B cell (primary cell): ENCODE results near the gene CCNB1IP1. TPM values are rescaled to one million over a fixed set of nuclear protein-coding genes. Genes with fewer than 3 reads are reported as not detected.

Source experiments
- ATAC-seq: fragments of 200-7000 bp; cut with Tn5 transposase; one replicate; pipeline ENCODE4 v1.10.0; 2021; ENCODE audit warnings: low read depth, mild to moderate bottlenecking, moderate number of reproducible peaks, moderate library complexity
- CTCF ChIA-PET: fragments of 350-600 bp; sonication (Branson Sonifier 250); formaldehyde crosslinking; loops from one replicate; lab custom pipeline; 2021; ENCODE audit warnings: antibody characterized with exemption, inconsistent platforms; lab: Charles Lee
- POLR2A ChIA-PET: fragments of 350-600 bp; sonication (Branson Sonifier 250); formaldehyde crosslinking; loops from one replicate; lab custom pipeline; 2021; ENCODE audit warnings: antibody characterized with exemption; lab: Charles Lee
- DNase-seq: peaks from one replicate; pipeline ENCODE4 v3.0.0; 2013
- H2AFZ ChIP-seq: 2 replicates; pipeline ENCODE4 v1.6.1; 2012; ENCODE audit warnings: mild to moderate bottlenecking, low read depth, low read length; ENCODE audit not compliant: insufficient read depth, poor library complexity, severe bottlenecking
- H3K27ac ChIP-seq, 2 donors: 1 replicate in 1 of 2; 2 replicates in 1 of 2; pipeline ENCODE4 v1.5.1; 2012 to 2013; ENCODE audit warnings: low read length in 2 of 2, mild to moderate bottlenecking in 2 of 2, moderate library complexity in 1 of 2
- H3K27me3 ChIP-seq, 4 experiments: fragments of 200-600 bp in 1 of 4; sonication (generic) in 1 of 4; replicated peaks in 1 of 4; 1 replicate in 2 of 4; 2 replicates in 2 of 4; pipeline versions ENCODE4 v1.6.1 to v1.7.0; 2013 to 2016; ENCODE audit warnings: low read length in 3 of 4, mild to moderate bottlenecking in 2 of 4, mixed read lengths in 1 of 4, moderate library complexity in 1 of 4; ENCODE audit not compliant: insufficient read depth in 4 of 4, control insufficient read depth in 3 of 4; ENCODE audit errors: control extremely low read depth in 1 of 4
- H3K36me3 ChIP-seq, 2 experiments: replicated peaks in 1 of 2; 1 replicate in 1 of 2; 2 replicates in 1 of 2; pipeline versions ENCODE4 v1.6.1 to v1.7.1; 2013; ENCODE audit warnings: low read length in 1 of 2; ENCODE audit not compliant: insufficient read depth in 2 of 2, control insufficient read depth in 1 of 2; ENCODE audit errors: control extremely low read depth in 1 of 2, extremely low read depth in 1 of 2
- H3K4me1 ChIP-seq, 2 donors: fragments of 200-600 bp in 1 of 2; sonication (generic) in 1 of 2; 1 replicate in 1 of 2; 2 replicates in 1 of 2; pipeline versions ENCODE4 v1.5.1 to v1.6.1; 2013 to 2017; ENCODE audit warnings: low read length in 2 of 2; ENCODE audit not compliant: control insufficient read depth in 2 of 2, insufficient read depth in 2 of 2
- H3K4me2 ChIP-seq: replicated peaks from 2 replicates; pipeline ENCODE3; 2012; ENCODE audit warnings: mild to moderate bottlenecking, low read depth, low read length; ENCODE audit not compliant: poor library complexity, severe bottlenecking
- H3K4me3 ChIP-seq, 5 experiments: fragments of 200-600 bp in 1 of 5; sonication (generic) in 1 of 5; 1 replicate in 3 of 5; 2 replicates in 2 of 5; pipeline versions ENCODE4 v1.5.1 to v1.7.0; 2011 to 2016; ENCODE audit warnings: low read length in 4 of 5, mild to moderate bottlenecking in 4 of 5, low read depth in 2 of 5, control low read depth in 1 of 5, moderate library complexity in 1 of 5; ENCODE audit not compliant: insufficient read depth in 1 of 5; ENCODE audit errors: control extremely low read depth in 1 of 5, extremely low read depth in 1 of 5
- H3K79me2 ChIP-seq: fragments of 200-600 bp; sonication (generic); one replicate; pipeline ENCODE4 v1.6.0; 2016; ENCODE audit warnings: low read length; ENCODE audit not compliant: control insufficient read depth, insufficient read depth
- H3K9ac ChIP-seq: fragments of 200-600 bp; sonication (generic); 2 replicates; pipeline ENCODE4 v1.6.1; 2017; ENCODE audit warnings: mild to moderate bottlenecking, low read length, moderate library complexity
- H3K9me3 ChIP-seq, 3 donors: one replicate each; pipeline versions ENCODE4 v1.6.1 to v1.7.1; 2013; ENCODE audit warnings: low read length in 2 of 3; ENCODE audit not compliant: control insufficient read depth in 2 of 3, insufficient read depth in 1 of 3; ENCODE audit errors: control extremely low read depth in 1 of 3
- H4K20me1 ChIP-seq: 2 replicates; pipeline ENCODE4 v1.6.0; 2012; ENCODE audit warnings: mild to moderate bottlenecking, low read length; ENCODE audit not compliant: insufficient read depth, control insufficient read depth, poor library complexity, severe bottlenecking
- H3K27ac Mint-ChIP-seq: one replicate; pipeline ENCODE4 v1.8.0; 2021; ENCODE audit warnings: mixed read lengths
- H3K27me3 Mint-ChIP-seq: one replicate; pipeline ENCODE4 v1.8.0; 2021; ENCODE audit warnings: mixed read lengths
- H3K4me1 Mint-ChIP-seq: one replicate; pipeline ENCODE4 v1.8.0; 2021; ENCODE audit warnings: mixed read lengths
- H3K4me3 Mint-ChIP-seq: one replicate; pipeline ENCODE4 v1.8.0; 2021; ENCODE audit warnings: mixed read lengths
- H3K9me3 Mint-ChIP-seq: one replicate; pipeline ENCODE4 v1.8.0; 2022; ENCODE audit warnings: mixed read lengths; ENCODE audit not compliant: insufficient read depth
- CTCF ChIP-seq: fragments of 200-600 bp; IDR thresholded peaks from one replicate; pipeline ENCODE4 v1.8.0; 2022; ENCODE audit warnings: antibody characterized with exemption, mild to moderate bottlenecking
- EZH2 ChIP-seq: IDR thresholded peaks from 2 replicates; pipeline ENCODE4 v1.6.1; 2012; ENCODE audit warnings: borderline replicate concordance, low read depth, mild to moderate bottlenecking, moderate library complexity, low read length; ENCODE audit not compliant: insufficient read depth, poor library complexity, severe bottlenecking
- WGBS: methylation state at CpG from one replicate; pipeline ENCODE4 v1.1.5; 2013; ENCODE audit warnings: missing lambda C conversion rate; ENCODE audit not compliant: insufficient coverage; 5-methylcytosine and 5-hydroxymethylcytosine counted together
- intact Hi-C: fragments of 100-400 bp; cut with micrococcal nuclease; formaldehyde crosslinking; loops from one replicate; pipeline ENCODE4 v1.10.0; 2022
- polyA plus RNA-seq: library from polyadenylated mRNA; depleted of rRNA; stranded (reverse); fragments of >200 nt; gene quantifications from 2 replicates; pipeline ENCODE4 v1.2.3, GENCODE V29; 2012
- total RNA-seq, 2 donors: library from RNA; stranded (reverse); fragments of 120-200 nt in 1 of 2; gene quantifications; 1 replicate in 1 of 2; 2 replicates in 1 of 2; pipeline versions ENCODE4 v1.2.3 to v1.2.4, GENCODE V29; 2013 to 2022

Gene CCNB1IP1
- total and polyA plus RNA-seq, 2 donors (not counting 1 experiment from before 2014, with no cell fraction given): 24.7 to 48.8 TPM

- H3K4me3 Mint-ChIP-seq: no peak overlapping the region
- TF ChIP-seq EZH2 (no peak), CTCF (no peak)
- POLR2A ChIA-PET: no interaction called here
- Histone ChIP-seq H2AFZ (no peak overlapping the region), H3K36me3 (peaks cover 8 to 52% of the 10 kb centered on the region in 2 experiments), H3K27ac (no peak overlapping the region), H3K9me3 (peaks cover 0 to 3% (median 0%) of the 10 kb centered on the region in 3 donors), H3K4me1 (no peaks in the 10 kb centered on the region), H3K79me2 (peaks cover 8% of the 10 kb centered on the region), H4K20me1 (no peaks in the 10 kb centered on the region), H3K4me3 (no peak overlapping the region), H3K4me2 (no peak overlapping the region), H3K27me3 (no peaks in the 10 kb centered on the region), H3K9ac (no peak overlapping the region)
- no peaks in the 10 kb centered on the region for H3K27me3 Mint-ChIP-seq
- CTCF ChIA-PET: interaction anchor here (1.3 to 2.8 kb wide), 4 partner anchors 10 to 288 kb away, joined by 3 to 15 read pairs (median 6); partner anchors contain the start of gene TTC5
- DNase-seq: no peak
- H3K27ac Mint-ChIP-seq: no peak overlapping the region
- no peaks in the 10 kb centered on the region for H3K9me3 Mint-ChIP-seq
- no peak for ATAC-seq
- no peaks in the 10 kb centered on the region for H3K4me1 Mint-ChIP-seq
- WGBS: over 99% methylated on average over 13 of the region's 16 CpGs
- intact Hi-C loops: no loop called here
These were observed 15.4 kb downstream of the CCNB1IP1 start for GRCh38 chr14:20317720-20318119.

- CTCF ChIA-PET: no interaction called here
- Histone ChIP-seq H4K20me1 (no peaks in the 10 kb centered on the region), H3K9me3 (peaks cover 0 to 3% (median 0%) of the 10 kb centered on the region in 3 donors), H3K27ac (no peak overlapping the region), H3K4me2 (no peak overlapping the region), H3K9ac (no peak overlapping the region), H3K4me3 (no peak overlapping the region), H3K27me3 (no peaks in the 10 kb centered on the region), H3K4me1 (no peaks in the 10 kb centered on the region), H2AFZ (no peak overlapping the region), H3K36me3 (peaks cover 6 to 58% of the 10 kb centered on the region in 2 experiments), H3K79me2 (peaks cover 8% of the 10 kb centered on the region)
- no CpG with 5 or more reads among the region's 2 CpGs for WGBS
- DNase-seq (no peak), ATAC-seq (no peak)
- Mint-ChIP-seq H3K9me3 (no peaks in the 10 kb centered on the region), H3K4me1 (no peaks in the 10 kb centered on the region), H3K4me3 (no peak overlapping the region), H3K27me3 (no peaks in the 10 kb centered on the region), H3K27ac (no peak overlapping the region)
- intact Hi-C loops: no loop called here
- POLR2A ChIA-PET: no interaction called here
- TF ChIP-seq CTCF (no peak), EZH2 (no peak)
These were observed 19.1 kb downstream of the CCNB1IP1 start for GRCh38 chr14:20314026-20314425.
